A549 (cell line): ENCODE data around the gene INPP5F.

ENCODE experiments used
- CTCF ChIP-seq: fragments of >200 bp; sonication (Bioruptor Twin); formaldehyde crosslinking; IDR thresholded peaks from 3 replicates; pipeline ENCODE4 v1.5.1; 2016
- EP300 ChIP-seq, 2 experiments: fragments of >200 bp; sonication (Bioruptor Twin); formaldehyde crosslinking; IDR thresholded peaks; 2 replicates in 1 of 2; 3 replicates in 1 of 2; pipeline ENCODE4 v1.6.1; 2016 to 2017
- FOSB ChIP-seq: fragments of 250-450 bp; sonication (Bioruptor Pico); IDR thresholded peaks from 2 replicates; pipeline ENCODE4 v1.5.0; 2020; ENCODE audit warnings: mild to moderate bottlenecking, moderate library complexity
- HOXA7 ChIP-seq: fragments of 250-450 bp; sonication (Bioruptor Pico); IDR thresholded peaks from 2 replicates; pipeline ENCODE4 v1.5.0; 2020; ENCODE audit warnings: mild to moderate bottlenecking, moderate library complexity
- KDM5A ChIP-seq: fragments of 200-600 bp; sonication (generic); IDR thresholded peaks from 2 replicates; pipeline ENCODE4 v1.6.1; 2016; ENCODE audit warnings: antibody characterized with exemption, mild to moderate bottlenecking
- MAX ChIP-seq: IDR thresholded peaks from 2 replicates; pipeline ENCODE4 v1.6.1; 2012
- NFE2L2 ChIP-seq: fragments of 150-350 bp; conservative IDR thresholded peaks from 2 replicates; pipeline ENCODE4 v1.6.1; 2014; ENCODE audit warnings: low read length
- POLR2A ChIP-seq: IDR thresholded peaks from 2 replicates; pipeline ENCODE4 v1.6.1; 2012; ENCODE audit warnings: mild to moderate bottlenecking, low read length

- TF ChIP-seq KDM5A (no peak), FOSB (CRISPR knock-in tag) (no peak), POLR2A (no peak), MAX (no peak), CTCF (no peak), HOXA7 (CRISPR knock-in tag) (no peak), EP300 (IDR thresholded peaks at IDR 0.05) (no peak), NFE2L2 (no peak)
Observed at GRCh38 chr10:119852277-119852676, 126.4 kb downstream of the INPP5F start.
